ENCODE results near the gene SMIM12.
"Not testable (repeated sequence)": the region's sequence is repeated elsewhere in the genome, so short reads cannot be mapped to it uniquely, and the experiment has no call there.

SMIM12 gene

GRCh38 chr1:34833711-34834110, 25.8 kb downstream of the SMIM12 start:
- Histone ChIP-seq H3K4me1 (ENCODE audit: control insufficient read depth in 5 of 5, insufficient read depth in 5 of 5, low read length in 5 of 5) (peaks cover 0 to 56% (median 10%) of the 10 kb centered on the region in 5 donors), H3K27me3 (ENCODE audit: control insufficient read depth in 5 of 5, insufficient read depth in 4 of 5, low read length in 5 of 5) (no peaks in the 10 kb centered on the region), H3K27ac (ENCODE audit: low read depth, low read length) (no peak overlapping the region), H3K9me3 (ENCODE audit: control insufficient read depth in 5 of 5, low read length in 5 of 5) (no peaks in the 10 kb centered on the region), H3K9ac (ENCODE audit: low read length in 5 of 5) (no peak overlapping the region), H3K4me3 (ENCODE audit: low read depth in 1 of 5, low read length in 5 of 5) (no peak overlapping the region), H3K36me3 (ENCODE audit: control insufficient read depth in 5 of 5, insufficient read depth in 5 of 5, low read length in 5 of 5) (peaks cover 0 to 6% (median 3%) of the 10 kb centered on the region in 5 donors)

DNA sequence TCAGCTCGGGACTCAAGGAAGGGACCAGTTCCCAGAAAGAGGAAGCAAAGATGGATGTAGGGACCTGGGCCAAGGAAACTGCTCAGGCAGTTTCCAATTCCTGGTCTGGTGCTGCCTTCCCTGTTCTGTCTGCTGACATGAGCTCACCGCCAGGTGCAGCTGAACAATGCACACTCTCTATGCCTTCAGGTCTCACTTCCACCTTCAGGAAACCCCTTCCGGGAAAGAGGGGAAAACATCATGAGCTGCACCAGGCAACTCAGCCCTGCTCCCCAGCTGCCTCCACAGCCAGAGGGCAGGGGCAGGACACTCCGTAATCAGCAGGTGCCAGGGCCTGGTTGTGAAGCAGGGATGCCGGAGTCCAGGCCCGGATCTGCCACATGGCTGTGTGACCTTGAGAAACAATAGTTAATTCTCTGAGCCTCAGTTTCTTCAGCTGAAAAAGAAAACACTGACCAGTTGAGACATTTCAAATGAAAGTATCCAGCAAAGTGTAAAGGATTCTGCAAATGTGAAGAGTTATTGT, 27.8 kb downstream of the SMIM12 start:
- Histone ChIP-seq H3K9me3 (ENCODE audit: control insufficient read depth in 5 of 5, low read length in 5 of 5) (no peaks in the 10 kb centered on the region), H3K9ac (ENCODE audit: low read length in 5 of 5) (no peak overlapping the region), H3K27ac (ENCODE audit: low read depth, low read length) (no peak overlapping the region), H3K4me1 (ENCODE audit: control insufficient read depth in 5 of 5, insufficient read depth in 5 of 5, low read length in 5 of 5) (peaks cover 0 to 39% (median 8%) of the 10 kb centered on the region in 5 donors), H3K4me3 (ENCODE audit: low read depth in 1 of 5, low read length in 5 of 5) (no peak overlapping the region), H3K27me3 (ENCODE audit: control insufficient read depth in 5 of 5, insufficient read depth in 4 of 5, low read length in 5 of 5) (no peaks in the 10 kb centered on the region), H3K36me3 (ENCODE audit: control insufficient read depth in 5 of 5, insufficient read depth in 5 of 5, low read length in 5 of 5) (peaks cover 0 to 6% (median 3%) of the 10 kb centered on the region in 5 donors)

- Histone ChIP-seq H3K9ac (ENCODE audit: low read length in 5 of 5) (no peak overlapping the region), H3K27ac (ENCODE audit: low read depth, low read length) (no peak overlapping the region)
Observed at GRCh38 chr1:34829250-34829649, 30.3 kb downstream of the SMIM12 start.

DNA sequence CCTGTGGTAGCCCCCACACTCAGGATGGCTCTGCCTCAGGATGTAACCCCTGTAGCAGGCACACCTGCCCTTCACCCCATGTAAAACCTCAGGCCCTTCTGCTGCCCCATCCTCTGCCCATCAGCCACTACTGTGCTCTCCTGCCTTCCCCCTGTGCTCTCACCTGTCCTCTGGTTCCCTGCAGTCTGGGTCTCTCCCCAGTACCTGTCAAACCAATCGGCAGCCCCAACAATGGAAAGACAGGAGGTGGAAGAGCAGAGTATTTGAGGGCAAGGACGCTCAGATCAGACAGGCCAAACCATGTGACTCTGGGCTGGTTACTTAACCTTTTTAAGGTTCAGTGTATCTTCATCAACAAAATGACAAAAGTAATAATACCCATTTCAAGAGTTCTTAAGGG, 30.9 kb downstream of the SMIM12 start:
- Histone ChIP-seq H3K4me1 (ENCODE audit: control insufficient read depth in 5 of 5, insufficient read depth in 5 of 5, low read length in 5 of 5) (peaks cover 0 to 20% (median 0%) of the 10 kb centered on the region in 5 donors), H3K27me3 (ENCODE audit: control insufficient read depth in 5 of 5, insufficient read depth in 4 of 5, low read length in 5 of 5) (no peaks in the 10 kb centered on the region), H3K4me3 (ENCODE audit: low read depth in 1 of 5, low read length in 5 of 5) (no peak overlapping the region), H3K27ac (ENCODE audit: low read depth, low read length) (no peak overlapping the region), H3K9me3 (ENCODE audit: control insufficient read depth in 5 of 5, low read length in 5 of 5) (peaks cover 0 to 7% (median 2%) of the 10 kb centered on the region in 5 donors), H3K36me3 (ENCODE audit: control insufficient read depth in 5 of 5, insufficient read depth in 5 of 5, low read length in 5 of 5) (peaks cover 0 to 7% (median 5%) of the 10 kb centered on the region in 5 donors), H3K9ac (ENCODE audit: low read length in 5 of 5) (no peak overlapping the region)

More at GRCh38 chr1:34829250-34829649, 30.3 kb downstream of the SMIM12 start:
- H3K4me3 ChIP-seq (ENCODE audit: low read depth in 1 of 5, low read length in 5 of 5): no peak overlapping the region
- peaks cover 0 to under 1% (median 0%) of the 10 kb centered on the region in 5 donors for H3K9me3 ChIP-seq (ENCODE audit: control insufficient read depth in 5 of 5, low read length in 5 of 5)
- no peaks in the 10 kb centered on the region for H3K27me3 ChIP-seq (ENCODE audit: control insufficient read depth in 5 of 5, insufficient read depth in 4 of 5, low read length in 5 of 5)
- H3K4me1 ChIP-seq (ENCODE audit: control insufficient read depth in 5 of 5, insufficient read depth in 5 of 5, low read length in 5 of 5): peaks cover 0 to 22% (median 0%) of the 10 kb centered on the region in 5 donors
- peaks cover 0 to 6% (median 3%) of the 10 kb centered on the region in 5 donors for H3K36me3 ChIP-seq (ENCODE audit: control insufficient read depth in 5 of 5, insufficient read depth in 5 of 5, low read length in 5 of 5)

DNA sequence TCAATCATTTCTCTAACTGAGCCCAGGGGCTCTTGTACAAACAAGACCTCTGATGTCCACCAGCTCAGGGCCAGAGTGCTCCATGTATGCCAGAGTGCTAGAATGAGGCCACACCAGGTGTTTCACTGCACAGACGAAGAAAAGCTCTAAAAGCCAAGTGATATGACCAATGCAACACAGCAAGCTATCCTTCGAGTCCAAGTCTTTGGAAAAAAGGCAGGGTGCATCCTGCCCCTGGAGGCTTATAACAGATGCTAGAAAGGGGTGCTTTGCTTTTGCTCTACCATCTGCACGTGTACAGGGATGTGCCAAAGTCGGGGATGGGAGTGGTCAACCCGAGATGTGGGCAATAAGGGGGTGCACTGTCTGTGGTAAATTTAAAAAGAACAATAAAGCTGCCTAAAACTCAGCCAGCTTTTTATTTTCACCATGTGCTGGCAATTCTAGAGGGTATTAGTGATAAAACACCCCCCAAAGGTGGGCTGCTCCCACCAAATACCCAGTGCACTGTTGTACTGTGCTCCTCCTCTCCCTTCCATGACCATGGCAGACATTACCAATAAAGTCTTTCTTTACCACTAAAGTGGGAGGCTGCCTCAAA, 32.1 kb downstream of the SMIM12 start:
- Histone ChIP-seq H3K27ac (ENCODE audit: low read depth, low read length) (no peak overlapping the region), H3K9me3 (ENCODE audit: control insufficient read depth in 5 of 5, low read length in 5 of 5) (peaks cover 0 to 8% (median 5%) of the 10 kb centered on the region in 5 donors)

DNA sequence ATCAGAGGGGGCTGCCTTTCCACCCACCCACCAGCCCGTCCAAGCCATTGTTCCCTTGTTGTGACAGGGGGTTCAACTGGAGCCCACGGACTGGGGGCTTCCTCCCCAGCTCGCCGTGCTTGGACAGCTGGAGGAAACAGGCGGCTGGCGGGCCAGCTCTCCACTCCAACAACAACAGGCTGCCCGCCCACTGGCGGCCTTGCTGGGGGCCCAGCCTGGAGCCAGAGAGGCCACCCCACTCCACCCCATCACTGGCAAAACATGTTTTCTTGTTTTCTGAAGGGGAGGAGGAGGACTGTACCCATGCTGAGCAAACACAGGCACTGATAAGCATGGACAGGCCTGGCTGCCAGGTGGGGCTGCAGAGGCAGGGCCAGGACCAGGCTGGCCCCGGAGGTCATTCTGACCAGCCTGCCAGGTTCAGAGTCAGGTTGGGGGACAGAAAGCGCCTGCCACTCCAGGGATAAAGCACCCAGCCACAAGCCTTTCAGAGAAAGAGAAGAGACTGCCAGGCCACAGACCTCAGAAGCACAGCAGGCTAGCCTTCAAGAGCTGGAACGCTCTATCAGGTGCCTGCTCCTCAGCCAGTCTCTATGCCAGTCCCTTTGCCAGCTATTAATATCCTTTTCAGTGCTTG, 34.0 kb downstream of the SMIM12 start:
- peaks cover 0 to 11% (median 0%) of the 10 kb centered on the region in 5 donors for H3K4me1 ChIP-seq (ENCODE audit: control insufficient read depth in 5 of 5, insufficient read depth in 5 of 5, low read length in 5 of 5)
- peaks cover 0 to 12% (median 7%) of the 10 kb centered on the region in 5 donors for H3K9me3 ChIP-seq (ENCODE audit: control insufficient read depth in 5 of 5, low read length in 5 of 5)
- no peak overlapping the region for H3K9ac ChIP-seq (ENCODE audit: low read length in 5 of 5)
- no peak overlapping the region for H3K27ac ChIP-seq (ENCODE audit: low read depth, low read length)
- H3K36me3 ChIP-seq (ENCODE audit: control insufficient read depth in 5 of 5, insufficient read depth in 5 of 5, low read length in 5 of 5): peaks cover 0 to 5% (median 0%) of the 10 kb centered on the region in 5 donors
- H3K4me3 ChIP-seq (ENCODE audit: low read depth in 1 of 5, low read length in 5 of 5): no peak overlapping the region
- no peaks in the 10 kb centered on the region for H3K27me3 ChIP-seq (ENCODE audit: control insufficient read depth in 5 of 5, insufficient read depth in 4 of 5, low read length in 5 of 5)

More for the DNA sequence above, 32.1 kb downstream of the SMIM12 start:
- no peaks in the 10 kb centered on the region for H3K27me3 ChIP-seq (ENCODE audit: control insufficient read depth in 5 of 5, insufficient read depth in 4 of 5, low read length in 5 of 5)
- peaks cover 0 to 17% (median 0%) of the 10 kb centered on the region in 5 donors for H3K4me1 ChIP-seq (ENCODE audit: control insufficient read depth in 5 of 5, insufficient read depth in 5 of 5, low read length in 5 of 5)
- H3K9ac ChIP-seq (ENCODE audit: low read length in 5 of 5): no peak overlapping the region
- no peak overlapping the region for H3K4me3 ChIP-seq (ENCODE audit: low read depth in 1 of 5, low read length in 5 of 5)
- peaks cover 0 to 8% (median 0%) of the 10 kb centered on the region in 5 donors for H3K36me3 ChIP-seq (ENCODE audit: control insufficient read depth in 5 of 5, insufficient read depth in 5 of 5, low read length in 5 of 5)

GRCh38 chr1:34824817-34825454, 34.6 kb downstream of the SMIM12 start:
- no peak overlapping the region for H3K27ac ChIP-seq (ENCODE audit: low read depth, low read length)
- H3K9me3 ChIP-seq (ENCODE audit: control insufficient read depth in 5 of 5, low read length in 5 of 5): peaks cover 0 to 12% (median 7%) of the 10 kb centered on the region in 5 donors
- peaks cover 0 to 11% (median 0%) of the 10 kb centered on the region in 5 donors for H3K4me1 ChIP-seq (ENCODE audit: control insufficient read depth in 5 of 5, insufficient read depth in 5 of 5, low read length in 5 of 5)
- peaks cover 0 to 5% (median 0%) of the 10 kb centered on the region in 5 donors for H3K36me3 ChIP-seq (ENCODE audit: control insufficient read depth in 5 of 5, insufficient read depth in 5 of 5, low read length in 5 of 5)
- no peaks in the 10 kb centered on the region for H3K27me3 ChIP-seq (ENCODE audit: control insufficient read depth in 5 of 5, insufficient read depth in 4 of 5, low read length in 5 of 5)
- H3K9ac ChIP-seq (ENCODE audit: low read length in 5 of 5): no peak overlapping the region
- no peak overlapping the region for H3K4me3 ChIP-seq (ENCODE audit: low read depth in 1 of 5, low read length in 5 of 5)

DNA sequence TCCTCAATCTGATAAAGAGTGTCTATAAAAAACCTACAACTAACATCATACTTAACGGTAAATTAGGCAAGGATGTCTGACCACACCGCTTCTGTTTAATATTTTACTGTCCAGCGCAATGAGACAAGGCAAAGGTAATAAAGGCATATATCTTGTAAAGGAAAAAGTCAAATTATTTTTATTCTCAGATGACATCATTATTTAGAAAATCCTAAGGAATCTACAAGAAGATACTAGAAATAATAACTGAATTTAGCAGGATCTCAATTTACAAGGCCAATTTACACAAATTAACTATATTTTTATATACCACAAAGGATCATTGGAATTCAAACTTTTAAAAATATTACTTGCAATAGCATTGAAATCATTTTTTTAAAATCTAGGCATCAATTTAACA, 37.3 kb downstream of the SMIM12 start:
- Histone ChIP-seq H3K4me3 (ENCODE audit: low read depth in 1 of 5, low read length in 5 of 5) (no peak overlapping the region), H3K9ac (ENCODE audit: low read length in 5 of 5) (no peak overlapping the region), H3K9me3 (ENCODE audit: control insufficient read depth in 5 of 5, low read length in 5 of 5) (peaks cover 0 to 12% (median 7%) of the 10 kb centered on the region in 5 donors), H3K27me3 (ENCODE audit: control insufficient read depth in 5 of 5, insufficient read depth in 4 of 5, low read length in 5 of 5) (no peaks in the 10 kb centered on the region), H3K27ac (ENCODE audit: low read depth, low read length) (no peak overlapping the region), H3K36me3 (ENCODE audit: control insufficient read depth in 5 of 5, insufficient read depth in 5 of 5, low read length in 5 of 5) (peaks cover 0 to 5% (median 0%) of the 10 kb centered on the region in 5 donors), H3K4me1 (ENCODE audit: control insufficient read depth in 5 of 5, insufficient read depth in 5 of 5, low read length in 5 of 5) (peaks cover 0 to 6% (median 0%) of the 10 kb centered on the region in 5 donors)

DNA sequence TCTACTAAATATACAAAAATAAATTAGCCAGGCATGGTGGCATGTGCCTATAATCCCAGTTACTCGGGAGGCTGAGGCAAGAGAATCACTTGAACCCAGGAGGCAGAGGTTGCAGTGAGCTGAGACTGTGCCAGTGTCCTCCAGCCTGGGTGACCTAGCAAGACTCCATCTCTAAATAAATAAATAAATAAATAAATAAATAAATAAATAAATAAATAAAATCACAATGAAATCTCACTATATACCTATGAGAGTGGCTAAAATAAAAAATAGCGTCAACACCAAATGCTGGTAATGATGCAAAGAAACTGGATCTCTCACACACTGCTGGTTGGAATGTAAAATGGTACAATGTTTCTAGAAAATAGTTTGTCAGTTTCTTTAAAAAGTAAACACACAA, 40.7 kb downstream of the SMIM12 start:
- not testable (repeated sequence) for H3K9ac ChIP-seq (ENCODE audit: low read length in 5 of 5); H3K27ac ChIP-seq (ENCODE audit: low read depth, low read length); H3K36me3 ChIP-seq (ENCODE audit: control insufficient read depth in 5 of 5, insufficient read depth in 5 of 5, low read length in 5 of 5); H3K9me3 ChIP-seq (ENCODE audit: control insufficient read depth in 5 of 5, low read length in 5 of 5); H3K4me1 ChIP-seq (ENCODE audit: control insufficient read depth in 5 of 5, insufficient read depth in 5 of 5, low read length in 5 of 5); H3K27me3 ChIP-seq (ENCODE audit: control insufficient read depth in 5 of 5, insufficient read depth in 4 of 5, low read length in 5 of 5); H3K4me3 ChIP-seq (ENCODE audit: low read depth in 1 of 5, low read length in 5 of 5)

- H3K27me3 ChIP-seq (ENCODE audit: control insufficient read depth in 5 of 5, insufficient read depth in 4 of 5, low read length in 5 of 5): no peaks in the 10 kb centered on the region
- H3K4me1 ChIP-seq (ENCODE audit: control insufficient read depth in 5 of 5, insufficient read depth in 5 of 5, low read length in 5 of 5): no peaks in the 10 kb centered on the region
- H3K4me3 ChIP-seq (ENCODE audit: low read depth in 1 of 5, low read length in 5 of 5): no peak overlapping the region
- peaks cover 0 to 4% (median 0%) of the 10 kb centered on the region in 5 donors for H3K9me3 ChIP-seq (ENCODE audit: control insufficient read depth in 5 of 5, low read length in 5 of 5)
- H3K36me3 ChIP-seq (ENCODE audit: control insufficient read depth in 5 of 5, insufficient read depth in 5 of 5, low read length in 5 of 5): no peaks in the 10 kb centered on the region
- no peak overlapping the region for H3K9ac ChIP-seq (ENCODE audit: low read length in 5 of 5)
- no peak overlapping the region for H3K27ac ChIP-seq (ENCODE audit: low read depth, low read length)
Observed at GRCh38 chr1:34816778-34817177, 42.8 kb downstream of the SMIM12 start.

All from subcutaneous abdominal adipose tissue (tissue), 5 donors.